GM21381 (cell line): Measurements from ENCODE around the gene FNDC3B.
"Not testable (repeated sequence)": the region's sequence is repeated elsewhere in the genome, so short reads cannot be mapped to it uniquely, and the experiment has no call there.

ENCODE experiments used
- ATAC-seq: cut with Tn5 transposase; IDR thresholded peaks from one replicate; pipeline ENCODE4 v1.9.1; 2021; ENCODE audit warnings: mild to moderate bottlenecking, moderate library complexity; ENCODE audit not compliant: unreplicated experiment

The FNDC3B gene

GRCh38 chr3:172090035-172090434, 50.7 kb downstream of the FNDC3B start:
- ATAC-seq = no peak

GRCh38 chr3:172092658-172093057, 53.3 kb downstream of the FNDC3B start:
- ATAC-seq = no peak

DNA sequence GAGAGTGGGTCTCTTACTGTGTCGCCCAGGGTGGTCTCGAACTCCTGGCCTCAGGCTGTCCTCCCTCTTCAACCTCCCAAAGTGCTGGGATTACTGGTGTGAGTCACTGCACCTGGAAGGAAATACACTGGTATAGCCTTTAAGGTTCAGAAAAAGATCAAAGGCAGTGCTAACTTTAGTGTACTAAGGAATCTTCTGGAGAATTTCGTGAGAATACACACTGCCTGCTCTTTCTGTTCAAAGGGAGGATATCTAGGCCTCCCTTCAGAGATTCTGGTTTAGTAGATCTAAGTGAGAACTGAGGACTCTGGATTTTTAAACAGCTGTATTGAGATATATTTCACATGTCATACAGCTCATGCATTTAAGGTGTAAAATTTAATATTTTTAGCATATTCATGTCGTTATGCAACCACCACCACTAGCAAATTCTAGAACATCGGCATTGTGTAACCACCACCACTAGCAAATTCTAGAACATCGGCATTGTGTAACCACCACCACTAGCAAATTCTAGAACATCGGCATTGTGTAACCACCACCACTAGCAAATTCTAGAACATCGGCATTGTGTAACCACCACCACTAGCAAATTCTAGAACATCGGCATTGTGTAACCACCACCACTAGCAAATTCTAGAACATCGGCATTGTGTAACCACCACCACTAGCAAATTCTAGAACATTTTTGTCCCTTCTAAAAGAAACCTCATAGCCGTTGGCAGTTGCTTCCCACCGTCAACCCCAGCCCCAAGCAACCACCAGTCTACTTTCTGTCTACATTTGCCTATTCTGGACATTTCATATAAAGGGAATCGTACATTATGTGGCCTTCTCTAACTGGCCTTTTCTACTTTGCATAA, 54.4 kb downstream of the FNDC3B start:
- ATAC-seq = not testable (repeated sequence)

- peak; percentile 94 for ATAC-seq
Observed at GRCh38 chr3:172094621-172095557, 55.5 kb downstream of the FNDC3B start.

DNA sequence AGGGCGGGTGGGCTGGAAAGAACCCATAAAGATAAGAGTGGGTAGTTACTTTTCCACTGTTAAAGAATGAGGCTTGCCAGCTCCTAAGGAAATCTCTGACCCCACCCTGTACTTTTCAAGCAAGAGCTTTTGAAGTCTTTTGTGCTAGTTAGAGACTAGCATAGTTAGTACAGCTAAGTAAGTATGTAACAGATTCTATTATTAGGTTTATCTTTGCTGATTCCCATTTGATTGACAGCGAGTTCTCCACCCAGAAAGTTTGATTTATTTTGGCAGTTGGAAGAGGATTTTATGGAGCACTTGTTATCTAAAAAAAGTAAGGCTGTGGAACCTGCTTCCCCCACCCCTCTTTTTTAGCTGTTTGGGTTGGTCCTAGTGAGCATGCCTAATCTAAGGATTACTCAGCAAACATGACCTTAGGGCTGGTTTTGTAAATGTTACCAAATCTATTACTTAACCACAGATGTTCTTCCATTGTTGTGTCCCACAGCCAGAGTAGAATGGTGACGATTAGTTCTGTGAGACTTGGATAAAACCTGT, 57.6 kb downstream of the FNDC3B start:
- ATAC-seq = no peak

DNA sequence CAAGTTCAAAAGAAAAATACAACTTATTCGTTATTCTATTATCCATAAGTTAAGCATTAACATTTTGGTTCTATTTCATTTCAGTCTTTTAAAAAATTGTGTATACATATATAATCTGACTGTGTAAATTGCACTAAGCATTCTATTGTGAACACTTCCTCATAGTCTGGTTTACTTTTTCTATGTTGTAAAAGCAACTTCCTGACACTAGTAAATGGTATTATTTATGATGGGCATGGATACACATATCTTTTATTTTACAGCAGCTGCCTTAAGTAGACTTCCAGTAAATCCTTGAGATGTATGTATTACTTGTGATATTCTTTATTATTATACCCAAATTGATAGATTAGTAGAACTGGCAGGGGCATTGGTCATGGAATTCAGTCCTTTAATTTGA, 58.2 kb downstream of the FNDC3B start:
- ATAC-seq = no peak

- no peak for ATAC-seq
Observed at GRCh38 chr3:172098698-172099494, 59.5 kb downstream of the FNDC3B start.

DNA sequence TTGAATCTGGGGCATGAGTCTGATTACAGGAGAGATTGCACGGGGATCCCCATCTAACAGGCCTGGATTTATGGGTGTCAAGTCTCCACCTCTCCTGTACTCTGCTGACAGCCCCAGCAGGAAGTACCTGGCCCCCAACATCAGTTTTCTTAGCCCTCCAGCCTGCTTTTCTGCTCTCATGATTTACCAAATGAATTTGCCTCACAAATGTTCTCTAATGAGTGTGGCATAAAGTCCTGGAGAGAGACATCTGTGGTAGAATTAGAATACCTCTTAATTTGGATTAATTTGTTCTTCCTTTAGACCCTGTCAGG, 60.1 kb downstream of the FNDC3B start:
- no peak for ATAC-seq

- ATAC-seq = peak; percentile 33
Observed at GRCh38 chr3:172100482-172100881, 61.1 kb downstream of the FNDC3B start.

- peak; percentile 44 for ATAC-seq
Observed at GRCh38 chr3:172101107-172101506, 61.7 kb downstream of the FNDC3B start.

DNA sequence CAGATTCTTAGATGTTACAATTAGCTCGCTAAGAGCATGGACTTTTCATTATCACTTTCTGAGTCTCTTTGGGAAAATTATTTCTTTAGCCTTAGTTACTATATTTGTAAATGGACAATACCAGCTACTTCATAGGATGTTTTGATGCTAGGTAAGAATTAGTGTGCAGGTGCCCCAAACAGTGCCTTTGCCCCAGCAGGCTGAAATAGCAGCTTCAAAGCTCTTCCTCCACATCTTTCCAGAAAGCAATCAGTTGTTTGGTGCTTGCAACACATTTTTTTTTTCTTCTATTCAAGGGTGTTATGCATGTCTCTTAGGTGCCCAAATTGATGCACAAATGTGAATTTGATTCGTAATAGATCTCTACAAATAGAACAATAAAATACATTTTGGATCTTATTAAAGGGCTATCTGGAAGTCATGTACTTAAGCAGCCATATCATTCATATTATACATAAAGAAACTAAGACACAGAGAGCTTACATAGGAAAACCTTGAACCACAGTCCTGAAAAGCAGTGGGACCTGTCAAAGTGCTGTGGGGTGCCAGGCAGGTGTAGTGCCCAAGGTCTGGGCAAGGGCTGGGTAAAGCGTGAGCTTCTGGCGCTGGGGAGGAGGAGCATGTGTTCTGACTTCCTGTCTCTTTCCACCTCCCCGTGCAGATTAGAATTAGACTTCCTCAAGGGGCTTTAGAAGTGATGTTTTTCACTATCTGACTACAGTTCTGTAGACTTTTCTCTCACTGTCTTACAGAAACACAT, 62.9 kb downstream of the FNDC3B start:
- no peak for ATAC-seq

DNA sequence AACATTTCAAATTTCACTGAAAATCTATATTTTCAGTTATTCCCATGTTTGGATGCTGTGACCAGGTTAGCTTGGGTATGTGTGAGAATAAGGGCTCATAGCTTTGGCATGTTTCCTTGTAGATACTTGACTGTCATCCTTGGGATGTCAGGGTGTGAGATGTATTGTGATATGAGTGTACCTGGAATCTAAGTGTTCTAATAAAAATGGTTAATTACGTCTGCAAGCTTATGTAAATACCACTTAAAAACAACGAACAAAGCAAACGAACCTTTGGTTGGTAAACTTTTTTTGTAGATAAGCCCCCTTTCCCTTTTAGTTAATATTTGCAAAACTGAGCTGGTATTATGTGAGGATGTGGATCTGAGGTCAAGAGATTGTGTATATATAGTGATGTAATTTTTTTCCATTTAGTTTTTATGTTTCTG, 63.5 kb downstream of the FNDC3B start:
- no peak for ATAC-seq

DNA sequence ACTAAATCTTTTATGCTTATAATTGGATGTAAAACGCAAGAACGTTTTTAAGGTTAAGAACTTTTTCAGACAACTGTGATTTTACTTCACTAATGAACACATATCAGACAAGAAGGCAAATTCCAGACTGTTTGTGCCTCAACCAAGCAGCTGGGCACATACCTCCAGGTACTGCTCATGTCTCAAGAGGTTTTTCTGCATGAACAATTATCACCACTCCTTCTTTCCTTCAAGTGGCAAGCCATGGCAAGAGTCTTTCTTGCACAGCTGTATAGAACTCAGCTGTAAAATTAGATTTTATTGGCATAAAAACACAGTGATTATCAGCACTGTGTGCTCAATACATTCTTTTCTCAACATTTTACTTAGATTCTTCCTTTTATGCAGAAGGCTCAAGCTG, 64.3 kb downstream of the FNDC3B start:
- ATAC-seq = no peak

DNA sequence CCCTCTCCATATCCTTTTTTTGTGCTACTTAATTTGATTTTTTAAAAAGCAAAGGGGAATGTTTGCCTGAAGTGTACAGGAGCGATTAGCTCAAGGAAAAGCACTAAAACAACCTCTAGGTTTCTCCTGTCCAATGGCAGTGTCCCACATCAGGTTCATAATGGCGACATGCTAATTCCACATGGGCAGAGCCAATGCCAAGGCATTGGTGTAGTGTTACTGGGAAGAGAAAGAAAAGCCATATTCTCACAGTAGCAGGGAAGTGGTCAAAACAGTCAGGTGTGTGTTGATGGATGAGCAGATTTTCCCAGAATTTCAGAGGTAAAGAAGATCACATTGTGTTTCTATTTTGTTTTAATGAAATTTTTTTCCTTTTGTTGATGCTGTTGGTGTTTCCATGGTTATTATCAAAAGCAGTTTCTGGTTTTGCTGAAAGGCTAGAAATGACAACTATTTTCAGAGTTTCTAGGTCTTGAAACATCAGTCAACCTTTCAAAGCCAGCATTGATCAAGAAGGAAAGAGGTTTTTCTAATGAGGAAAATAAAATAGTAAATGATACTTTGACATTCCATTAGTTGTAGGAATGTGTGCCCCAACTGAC, 65.2 kb downstream of the FNDC3B start:
- no peak for ATAC-seq

- ATAC-seq = no peak
Observed at GRCh38 chr3:172106037-172106954, 66.9 kb downstream of the FNDC3B start.

DNA sequence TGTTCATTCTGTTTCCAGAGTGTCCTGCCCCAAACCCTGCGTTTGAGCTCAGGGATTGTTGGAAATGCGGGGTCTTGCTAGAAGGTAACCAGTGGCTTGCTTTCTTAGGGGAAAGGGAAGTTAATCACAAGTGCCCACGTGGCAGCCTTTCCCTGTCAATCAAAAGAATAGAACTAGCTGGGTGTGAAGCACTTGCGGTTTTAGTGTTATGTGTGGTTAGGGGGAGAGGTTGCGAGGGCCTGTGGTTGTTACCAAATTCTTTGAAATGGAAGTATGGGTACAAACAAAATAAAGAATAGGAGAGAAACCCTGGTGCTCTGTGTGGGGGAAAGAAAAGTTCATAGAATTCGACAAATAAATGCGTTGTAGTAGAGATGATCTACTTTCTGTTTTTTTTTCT, 67.6 kb downstream of the FNDC3B start:
- ATAC-seq = peak; percentile 50

GRCh38 chr3:172107403-172107802, 68.0 kb downstream of the FNDC3B start:
- ATAC-seq = peak; percentile 85

DNA sequence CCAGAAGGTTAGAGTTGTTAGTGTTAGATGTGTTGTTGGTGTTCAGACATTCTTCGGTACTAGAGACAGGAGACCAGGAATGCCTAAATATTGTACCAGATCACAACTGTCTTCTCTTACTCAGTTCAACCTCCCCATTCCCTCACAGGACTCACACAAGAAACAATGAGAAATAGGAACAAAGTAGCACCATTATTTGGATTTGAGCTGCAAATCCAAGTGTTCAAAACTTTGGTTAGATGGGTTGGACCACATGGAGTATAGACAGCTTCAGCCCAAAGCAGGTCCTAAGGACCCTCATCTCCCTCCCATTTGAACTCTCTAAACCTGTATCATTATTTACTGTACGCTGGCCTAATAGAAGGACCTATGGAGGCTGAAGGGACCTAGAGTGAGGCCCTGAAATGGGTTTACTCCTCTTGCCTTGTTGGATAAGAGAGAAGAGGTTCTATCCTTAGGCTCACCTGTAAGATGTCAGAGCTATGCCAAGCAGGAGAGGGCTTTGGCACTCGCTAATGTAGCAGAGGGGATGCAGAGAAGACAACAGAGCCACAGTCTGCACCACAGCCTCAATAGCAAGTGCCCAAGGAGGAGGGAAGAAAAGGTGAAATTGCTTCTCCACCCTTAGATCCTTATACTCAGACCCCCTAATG, 70.9 kb downstream of the FNDC3B start:
- ATAC-seq = no peak
